ENCODE data around the gene LTBP4.

The LTBP4 gene

GRCh38 chr19:40662925-40663694, 61.9 kb downstream of the LTBP4 start:
- DNase-seq (ENCODE audit: low read depth in 2 of 2, low spot score in 1 of 2), result peak; percentile 86 to 91

- no peak for DNase-seq (ENCODE audit: low read depth in 2 of 2, low spot score in 1 of 2)
These were observed 62.8 kb downstream of the LTBP4 start for GRCh38 chr19:40663695-40664692.

- DNase-seq (ENCODE audit: low read depth in 2 of 2, low spot score in 1 of 2), result no peak
These were observed 65.8 kb downstream of the LTBP4 start for GRCh38 chr19:40666803-40667438.

GRCh38 chr19:40667602-40668001, 66.4 kb downstream of the LTBP4 start:
- no peak for DNase-seq (ENCODE audit: low read depth in 2 of 2, low spot score in 1 of 2)

GRCh38 chr19:40668991-40669614, 67.9 kb downstream of the LTBP4 start:
- no peak for DNase-seq (ENCODE audit: low read depth in 2 of 2, low spot score in 1 of 2)

- DNase-seq (ENCODE audit: low read depth in 2 of 2, low spot score in 1 of 2), result no peak
These were observed 70.2 kb downstream of the LTBP4 start for GRCh38 chr19:40671404-40671803.

GRCh38 chr19:40672038-40672437, 70.9 kb downstream of the LTBP4 start:
- DNase-seq (ENCODE audit: low read depth in 2 of 2, low spot score in 1 of 2), result no peak

- no peak for DNase-seq (ENCODE audit: low read depth in 2 of 2, low spot score in 1 of 2)
These were observed 71.6 kb downstream of the LTBP4 start for GRCh38 chr19:40672573-40673299.

GRCh38 chr19:40673397-40673796, 72.2 kb downstream of the LTBP4 start:
- no peak for DNase-seq (ENCODE audit: low read depth in 2 of 2, low spot score in 1 of 2)

GRCh38 chr19:40674291-40674690, 73.1 kb downstream of the LTBP4 start:
- DNase-seq (ENCODE audit: low read depth in 2 of 2, low spot score in 1 of 2), result no peak

GRCh38 chr19:40677156-40677555, 76.0 kb downstream of the LTBP4 start:
- no peak for DNase-seq (ENCODE audit: low read depth in 2 of 2, low spot score in 1 of 2)
